Gastrocnemius medialis (tissue), 4 donors: Measurements from ENCODE around the gene LEFTY1. TPM values are rescaled to one million over a fixed set of nuclear protein-coding genes. Genes with fewer than 3 reads are reported as not detected.

ENCODE experiments used
- ATAC-seq, 2 donors: fragments of 150-250 bp; one replicate each; pipeline ENCODE4 v1.9.1; 2016
- DNase-seq, 2 donors: peaks; one replicate each; pipeline ENCODE4 v3.0.0-alpha.2; 2019
- H3K27ac ChIP-seq, 4 donors: fragments of 200-600 bp; sonication (generic); 1 replicate in 1 of 4; 2 replicates in 3 of 4; pipeline ENCODE4 v1.5.1; 2016 to 2018; ENCODE audit warnings: mild to moderate bottlenecking in 2 of 4, moderate library complexity in 1 of 4
- H3K27me3 ChIP-seq, 3 donors: fragments of 200-600 bp; sonication (generic) in 2 of 3; 1 replicate in 1 of 3; 2 replicates in 2 of 3; pipeline versions ENCODE4 v1.5.1 to v1.6.0; 2016 to 2019; ENCODE audit warnings: mild to moderate bottlenecking in 1 of 3, moderate library complexity in 1 of 3
- H3K36me3 ChIP-seq, 2 donors: fragments of 200-600 bp; sonication (generic) in 1 of 2; one replicate each; pipeline ENCODE4 v1.5.1; 2017 to 2018
- H3K4me1 ChIP-seq, 2 donors: fragments of 200-600 bp; sonication (generic) in 1 of 2; one replicate each; pipeline ENCODE4 v1.5.1; 2016 to 2017; ENCODE audit warnings: mild to moderate bottlenecking in 2 of 2
- H3K4me3 ChIP-seq, 4 donors: fragments of 200-600 bp; sonication (generic) in 3 of 4; 1 replicate in 1 of 4; 2 replicates in 3 of 4; pipeline ENCODE4 v1.5.1; 2016 to 2019; ENCODE audit warnings: mild to moderate bottlenecking in 2 of 4
- H3K9me3 ChIP-seq, 3 donors: fragments of 200-600 bp; sonication (generic) in 2 of 3; 1 replicate in 1 of 3; 2 replicates in 2 of 3; pipeline ENCODE4 v1.5.1; 2016 to 2019
- CTCF ChIP-seq, 5 experiments: fragments of 450-650 bp in 3 of 5; fragments of 200-600 bp in 2 of 5; sonication (generic) in 2 of 5; IDR thresholded peaks in 4 of 5; conservative IDR thresholded peaks in 1 of 5; 1 replicate in 4 of 5; 2 replicates in 1 of 5; pipeline ENCODE4 v1.5.1; 2016 to 2019; ENCODE audit warnings: antibody characterized with exemption in 5 of 5, mild to moderate bottlenecking in 3 of 5, moderate library complexity in 3 of 5
- POLR2A ChIP-seq, 2 donors: fragments of 450-650 bp; IDR thresholded peaks; one replicate each; pipeline ENCODE4 v1.6.1; 2017; ENCODE audit warnings: antibody characterized with exemption in 2 of 2, mild to moderate bottlenecking in 2 of 2, moderate library complexity in 2 of 2
- in situ Hi-C, 4 donors: fragments of 200-750 bp; cut with MboI; loops; one replicate each; pipeline versions ENCODE4 v1.15.0 to v1.8.0; 2017; ENCODE audit warnings: low sequenced_read_pairs in 4 of 4
- intact Hi-C: fragments of 100-400 bp; cut with DNase I; formaldehyde crosslinking; loops from one replicate; pipeline ENCODE4 v1.15.1; 2023; ENCODE audit warnings: low total_unique reads
- total RNA-seq, 4 donors: library from RNA; depleted of rRNA; stranded (reverse); fragments of >200 nt; gene quantifications; one replicate each; pipeline versions ENCODE4 v1.1.0 to v1.2.3, GENCODE V29; 2016

Gene LEFTY1
- total RNA-seq, 4 donors from 2014 or later: 0.97 TPM; not detected in 3

DNA sequence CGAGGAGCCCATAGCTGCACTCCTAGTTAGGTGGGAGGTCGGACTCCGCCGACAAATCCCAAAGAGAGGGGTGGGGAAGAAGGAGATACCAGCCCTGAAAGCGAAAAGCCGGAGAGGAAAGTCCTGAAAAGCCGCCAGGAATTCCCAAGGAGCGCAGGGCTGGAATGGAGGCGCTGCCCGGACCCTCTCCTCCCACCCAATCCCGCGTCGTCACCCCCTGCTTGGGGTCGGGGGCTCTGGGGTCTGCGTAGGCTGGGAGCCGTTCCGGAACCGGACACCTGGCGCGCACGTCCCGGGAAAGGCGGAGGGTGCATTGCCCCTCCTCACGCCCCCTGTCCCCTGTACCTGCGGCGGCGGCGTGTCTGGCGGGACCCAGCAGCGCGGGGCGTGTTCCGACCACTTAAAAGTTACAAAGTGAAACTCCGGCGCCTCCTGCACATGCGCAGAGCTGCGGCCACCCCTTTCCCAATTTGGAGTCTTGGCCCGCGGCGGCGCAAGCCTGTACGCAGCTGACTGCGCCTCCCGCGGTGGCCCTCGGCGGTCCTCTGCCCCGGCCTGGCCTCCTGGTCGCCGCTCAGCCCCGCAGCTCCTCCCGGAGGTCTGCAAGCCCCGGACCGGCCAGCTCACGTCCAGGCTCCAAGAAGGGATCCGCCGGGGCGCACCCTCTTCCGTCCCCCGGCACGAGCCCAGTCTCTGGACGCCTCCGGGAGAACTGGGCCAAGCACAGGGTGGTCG is 6.8 kb downstream of the LEFTY1 start, which contains the start of gene TMEM63A:
Gene TMEM63A (minus strand): TSS at position 422 of the 735 bp plus-strand sequence. CDS start 4,800 bp downstream, outside the sequence.
- Histone ChIP-seq H3K9me3 (no peaks in the 10 kb centered on the region), H3K27ac (peak within 1 kb of the TSS; percentile 86 to 98 (median 89)), H3K27me3 (no peaks in the 10 kb centered on the region), H3K4me3 (peak within 1 kb of the TSS; percentile 77 to 99 (median 88)), H3K36me3 (no peaks in the 10 kb centered on the region), H3K4me1 (peaks cover 44 to 49% of the 10 kb centered on the region in 2 donors)
- DNase-seq (peak; percentile 86 to 92), ATAC-seq (peak; percentile 70 to 73)
- intact Hi-C loops: loop anchor here (1.0 to 10.0 kb wide), 6 partner anchors 43 to 180 kb away; partner anchors contain the start of genes H3-3A, PYCR2, SDE2 and SRP9
- in situ Hi-C loops: no loop called here
- TF ChIP-seq POLR2A (IDR thresholded peaks at IDR 0.05): peak; percentile 72 to 77
- TF ChIP-seq CTCF (IDR thresholded peaks at IDR 0.05 in 4 of 5, conservative IDR thresholded peaks at IDR 0.05 in 1 of 5): peak; percentile 43 to 71 (median 55)

DNA sequence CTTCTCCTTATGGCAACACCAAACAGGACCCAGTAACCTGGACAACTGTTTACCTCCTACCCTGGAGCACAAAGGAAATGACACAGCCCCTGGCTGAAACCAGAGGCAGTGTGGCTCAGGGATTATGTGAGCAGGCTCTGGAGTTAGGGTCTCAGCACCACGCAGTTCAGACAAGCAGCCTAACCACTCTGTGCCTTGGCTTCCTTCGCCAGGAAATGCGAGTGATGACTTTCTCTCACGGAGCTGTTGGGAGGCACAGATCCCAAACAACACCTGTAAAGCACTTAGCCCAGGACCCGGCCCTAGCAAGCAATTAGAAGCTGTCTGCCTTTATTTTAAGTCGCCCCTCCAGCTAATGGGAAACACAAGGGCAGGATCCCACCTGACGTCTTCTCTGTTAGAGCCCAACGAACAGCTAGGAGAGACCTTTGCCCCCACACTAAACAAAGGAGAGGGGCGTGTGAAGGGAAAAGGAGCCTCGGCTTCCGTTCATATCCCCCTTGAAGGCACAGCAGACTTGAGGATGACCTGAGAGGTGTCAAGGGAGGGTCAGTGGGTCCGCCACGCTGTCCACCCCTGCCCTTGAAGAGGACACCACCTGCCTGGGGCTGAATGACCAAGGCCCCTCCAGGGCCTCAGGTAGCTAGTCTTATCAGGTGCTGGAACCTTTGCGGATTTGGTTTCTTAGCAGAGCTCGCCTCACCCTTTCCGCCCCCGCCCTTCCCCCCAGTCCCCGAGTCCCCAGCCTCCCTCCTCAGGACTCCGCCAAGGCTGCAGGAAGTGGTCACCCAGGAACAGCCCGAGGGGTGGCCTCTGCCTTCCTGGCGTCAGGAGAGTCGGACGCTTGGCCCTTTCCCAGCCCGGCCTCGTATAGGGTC is 7.6 kb downstream of the LEFTY1 start:
- TF ChIP-seq CTCF (IDR thresholded peaks at IDR 0.05 in 4 of 5, conservative IDR thresholded peaks at IDR 0.05 in 1 of 5): no peak
- TF ChIP-seq POLR2A (IDR thresholded peaks at IDR 0.05): no peak
- no peaks in the 10 kb centered on the region for H3K36me3 ChIP-seq
- DNase-seq (peak; percentile 42 to 61), ATAC-seq (peak; percentile 35)
- in situ Hi-C loops (no loop called here), intact Hi-C loops (loop anchor here (2.0 to 10.0 kb wide), 4 partner anchors 43 to 181 kb away; partner anchors contain the start of genes H3-3A, PYCR2 and SDE2)
- no peaks in the 10 kb centered on the region for H3K9me3 ChIP-seq
- H3K4me1 ChIP-seq: peaks cover 52 to 54% of the 10 kb centered on the region in 2 donors
- peak overlapping the region; percentile 86 to 98 (median 89) for H3K27ac ChIP-seq
- H3K4me3 ChIP-seq: peak overlapping the region; percentile 77 to 99 (median 88)
- H3K27me3 ChIP-seq: no peaks in the 10 kb centered on the region

DNA sequence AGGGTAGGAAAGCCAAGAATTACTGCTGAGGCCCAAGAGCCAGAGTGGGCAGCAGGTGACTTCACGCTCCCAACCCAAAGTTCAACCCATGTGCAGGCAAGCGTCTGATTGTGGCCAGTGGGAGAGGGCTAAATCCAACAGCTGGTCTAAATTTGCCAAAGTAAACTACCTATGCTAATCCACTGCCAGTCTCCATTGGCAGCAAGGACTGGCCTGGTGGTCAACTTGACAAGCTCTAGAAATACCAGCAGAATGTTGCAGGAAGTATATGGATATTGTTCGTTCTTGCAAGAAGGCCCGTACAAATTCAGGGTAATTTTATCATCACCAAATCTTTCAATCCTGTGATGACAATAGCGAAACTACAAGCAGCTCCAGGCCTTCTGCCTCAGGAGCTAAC is 8.3 kb downstream of the LEFTY1 start:
- peaks cover 54 to 55% of the 10 kb centered on the region in 2 donors for H3K4me1 ChIP-seq
- H3K27ac ChIP-seq: peak overlapping the region; percentile 86 to 98 (median 89)
- H3K4me3 ChIP-seq: peak overlapping the region in 3 of 4 donors; percentile 77 to 91 (median 85)
- H3K27me3 ChIP-seq: no peaks in the 10 kb centered on the region
- in situ Hi-C loops: no loop called here
- no peaks in the 10 kb centered on the region for H3K36me3 ChIP-seq
- intact Hi-C loops: loop anchor here (2.0 to 10.0 kb wide), 4 partner anchors 44 to 182 kb away; partner anchors contain the start of genes H3-3A, PYCR2 and SDE2
- no peaks in the 10 kb centered on the region for H3K9me3 ChIP-seq
- ATAC-seq: no peak
- DNase-seq: no peak
- no peak for TF ChIP-seq CTCF (IDR thresholded peaks at IDR 0.05 in 4 of 5, conservative IDR thresholded peaks at IDR 0.05 in 1 of 5)
- TF ChIP-seq POLR2A (IDR thresholded peaks at IDR 0.05): no peak

- Histone ChIP-seq H3K4me1 (peaks cover 54 to 55% of the 10 kb centered on the region in 2 donors), H3K9me3 (no peaks in the 10 kb centered on the region), H3K27ac (peak overlapping the region; percentile 86 to 98 (median 89)), H3K27me3 (no peaks in the 10 kb centered on the region), H3K36me3 (peaks cover 0 to 2% of the 10 kb centered on the region in 2 donors), H3K4me3 (no peak overlapping the region)
- no peak for ATAC-seq
- intact Hi-C loops (loop anchor here (2.0 to 10.0 kb wide), 4 partner anchors 45 to 182 kb away; partner anchors contain the start of genes H3-3A, PYCR2 and SDE2), in situ Hi-C loops (no loop called here)
- peak; percentile 25 to 47 for DNase-seq
- TF ChIP-seq POLR2A (IDR thresholded peaks at IDR 0.05): no peak
- TF ChIP-seq CTCF (IDR thresholded peaks at IDR 0.05 in 4 of 5, conservative IDR thresholded peaks at IDR 0.05 in 1 of 5): no peak
These were observed 8.7 kb downstream of the LEFTY1 start for GRCh38 chr1:225880222-225880588.
